ENCODE data around the gene C4A.
"Not testable (repeated sequence)": the region's sequence is repeated elsewhere in the genome, so short reads cannot be mapped to it uniquely, and the experiment has no call there.

GRCh38 chr6:31994421-31994820, 12.6 kb downstream of the C4A start:
- not testable (repeated sequence) for TF ChIP-seq CTCF (IDR thresholded peaks at IDR 0.05); POLR2AphosphoS5 (IDR thresholded peaks at IDR 0.05); EP300 (IDR thresholded peaks at IDR 0.05; ENCODE audit: low read depth); POLR2A (IDR thresholded peaks at IDR 0.05)

Data from transverse colon (tissue), 4 donors.